Astrocyte of the cerebellum (primary cell): ENCODE data around the gene BBX.

Source experiments
- DNase-seq: peaks from one replicate; pipeline ENCODE4 v3.0.0-alpha.2; 2011; ENCODE audit warnings: low read depth
- H3K4me3 ChIP-seq: 2 replicates; pipeline ENCODE4 v1.5.1; 2011; ENCODE audit warnings: mild to moderate bottlenecking, low read depth, low read length, moderate library complexity
- CTCF ChIP-seq: IDR thresholded peaks from 2 replicates; pipeline ENCODE4 v1.5.1; 2012; ENCODE audit warnings: low read length, low read depth, moderate library complexity, mild to moderate bottlenecking; ENCODE audit errors: missing control alignments
- in situ Hi-C: cut with HindIII; loops from 2 replicates; pipeline ENCODE4 v1.10.0; 2017; ENCODE audit warnings: low sequenced_read_pairs

Gene BBX

GRCh38 chr3:107806021-107806420 is 283.3 kb downstream of the BBX start:
- no peak overlapping the region for H3K4me3 ChIP-seq
- no peak for TF ChIP-seq CTCF
- in situ Hi-C loops: no loop called here
- no peak for DNase-seq

- in situ Hi-C loops: no loop called here
- no peak for DNase-seq
- no peak overlapping the region for H3K4me3 ChIP-seq
- no peak for TF ChIP-seq CTCF
These were observed 283.8 kb downstream of the BBX start for GRCh38 chr3:107806536-107806935.

- in situ Hi-C loops: no loop called here
- no peak overlapping the region for H3K4me3 ChIP-seq
- TF ChIP-seq CTCF: no peak
- DNase-seq: no peak
These were observed 287.7 kb downstream of the BBX start for GRCh38 chr3:107810171-107811071.

- TF ChIP-seq CTCF: no peak
- no peak for DNase-seq
- in situ Hi-C loops: no loop called here
- no peak overlapping the region for H3K4me3 ChIP-seq
These were observed 290.3 kb downstream of the BBX start for GRCh38 chr3:107813026-107813425.

- in situ Hi-C loops: no loop called here
- no peak for DNase-seq
- no peak for TF ChIP-seq CTCF
These were observed 293.3 kb downstream of the BBX start for GRCh38 chr3:107816107-107816506.

GRCh38 chr3:107817076-107817475 is 294.3 kb downstream of the BBX start:
- no peak for TF ChIP-seq CTCF
- no peak overlapping the region for H3K4me3 ChIP-seq
- no peak for DNase-seq
- in situ Hi-C loops: no loop called here

More at GRCh38 chr3:107816107-107816506, 293.3 kb downstream of the BBX start:
- H3K4me3 ChIP-seq: no peak overlapping the region
